ENCODE measurements around the gene PCBP4. TPM values are rescaled to one million over a fixed set of nuclear protein-coding genes. Genes with fewer than 3 reads are reported as not detected.

PCBP4 gene
- total RNA-seq, 1 experiment from 2014 or later: 26.4 TPM

GRCh38 chr3:51968170-51968775 is 1.0 kb upstream of the PCBP4 start:
- peaks cover 13% of the 10 kb centered on the region for H3K36me3 Mint-ChIP-seq (ENCODE audit: insufficient read depth, unreplicated experiment)
- intact Hi-C loops (cut with micrococcal nuclease): no loop called here
- H3K27ac Mint-ChIP-seq (ENCODE audit: low read depth, unreplicated experiment): no peak overlapping the region
- no peaks in the 10 kb centered on the region for H3K9me3 Mint-ChIP-seq (ENCODE audit: unreplicated experiment)
- no TSS peak for BruUV-seq (replicated peaks)
- ChIA-PET CTCF (interaction anchor here (0.6 to 3.0 kb wide), 6 partner anchors 15 to 469 kb away, joined by 3 to 22 read pairs (median 4); partner anchors contain the start of genes ACY1, PARP3 and RRP9), POLR2A (interaction anchor here (0.8 to 6.5 kb wide), 5 partner anchors 15 to 89 kb away, joined by 3 to 37 read pairs (median 5); partner anchors contain the start of genes ACY1, DUSP7, RPL29 and RRP9)
- peak overlapping the region; percentile 78 for H3K4me3 Mint-ChIP-seq (ENCODE audit: unreplicated experiment)
- TF ChIP-seq, protein P1, sequence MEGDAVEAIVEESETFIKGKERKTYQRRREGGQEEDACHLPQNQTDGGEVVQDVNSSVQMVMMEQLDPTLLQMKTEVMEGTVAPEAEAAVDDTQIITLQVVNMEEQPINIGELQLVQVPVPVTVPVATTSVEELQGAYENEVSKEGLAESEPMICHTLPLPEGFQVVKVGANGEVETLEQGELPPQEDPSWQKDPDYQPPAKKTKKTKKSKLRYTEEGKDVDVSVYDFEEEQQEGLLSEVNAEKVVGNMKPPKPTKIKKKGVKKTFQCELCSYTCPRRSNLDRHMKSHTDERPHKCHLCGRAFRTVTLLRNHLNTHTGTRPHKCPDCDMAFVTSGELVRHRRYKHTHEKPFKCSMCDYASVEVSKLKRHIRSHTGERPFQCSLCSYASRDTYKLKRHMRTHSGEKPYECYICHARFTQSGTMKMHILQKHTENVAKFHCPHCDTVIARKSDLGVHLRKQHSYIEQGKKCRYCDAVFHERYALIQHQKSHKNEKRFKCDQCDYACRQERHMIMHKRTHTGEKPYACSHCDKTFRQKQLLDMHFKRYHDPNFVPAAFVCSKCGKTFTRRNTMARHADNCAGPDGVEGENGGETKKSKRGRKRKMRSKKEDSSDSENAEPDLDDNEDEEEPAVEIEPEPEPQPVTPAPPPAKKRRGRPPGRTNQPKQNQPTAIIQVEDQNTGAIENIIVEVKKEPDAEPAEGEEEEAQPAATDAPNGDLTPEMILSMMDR (IDR thresholded peaks at IDR 0.05; ENCODE audit: unreplicated experiment): no peak
- no peak for DNase-seq (ENCODE audit: unreplicated experiment)
- H3K27me3 Mint-ChIP-seq (ENCODE audit: insufficient read depth, unreplicated experiment): no peaks in the 10 kb centered on the region
- peaks cover 10% of the 10 kb centered on the region for H3K4me1 Mint-ChIP-seq (ENCODE audit: insufficient read depth, unreplicated experiment)

DNA sequence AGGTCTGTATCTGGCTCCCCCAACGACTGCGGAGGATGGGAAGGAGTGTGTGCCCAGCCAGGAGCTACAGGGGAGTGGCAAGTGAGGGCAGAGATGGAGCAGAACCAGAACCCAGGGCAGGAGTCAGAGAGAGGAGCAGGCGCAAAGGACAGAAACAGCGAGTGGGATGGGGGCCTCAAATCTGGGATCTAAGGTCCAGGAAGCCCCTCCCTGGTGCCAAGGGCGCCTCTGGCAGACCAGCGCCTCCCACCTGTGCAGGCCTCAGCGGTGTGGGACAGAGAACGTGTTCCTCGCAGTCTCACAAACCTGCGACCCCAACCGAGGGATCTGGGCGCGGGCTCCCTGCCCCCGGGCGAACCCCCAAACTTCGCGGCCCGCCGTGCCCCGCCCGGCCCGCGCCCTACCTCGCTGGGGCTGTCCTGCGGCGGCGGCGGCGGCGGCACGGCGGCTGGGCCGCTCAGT is 301 bp downstream of the PCBP4 start:
- Mint-ChIP-seq H3K4me1 (ENCODE audit: insufficient read depth, unreplicated experiment) (peaks cover 10% of the 10 kb centered on the region), H3K27ac (ENCODE audit: low read depth, unreplicated experiment) (no peak overlapping the region), H3K27me3 (ENCODE audit: insufficient read depth, unreplicated experiment) (no peaks in the 10 kb centered on the region), H3K36me3 (ENCODE audit: insufficient read depth, unreplicated experiment) (peaks cover 13% of the 10 kb centered on the region), H3K9me3 (ENCODE audit: unreplicated experiment) (no peaks in the 10 kb centered on the region), H3K4me3 (ENCODE audit: unreplicated experiment) (peak overlapping the region; percentile 78)
- intact Hi-C loops (cut with micrococcal nuclease): no loop called here
- no TSS peak for BruUV-seq (replicated peaks)
- no peak for DNase-seq (ENCODE audit: unreplicated experiment)
- ChIA-PET POLR2A (interaction anchor here (0.6 to 6.5 kb wide), 6 partner anchors 15 to 1697 kb away, joined by 3 to 37 read pairs (median 4); partner anchors contain the start of genes ACY1, RPL29 and RRP9), CTCF (interaction anchor here (1.0 kb wide), 1 partner anchor 24 kb away, joined by 3 read pairs; no protein-coding TSS in a partner anchor)
- TF ChIP-seq, protein P1 (IDR thresholded peaks at IDR 0.05; ENCODE audit: unreplicated experiment): no peak

- no peaks in the 10 kb centered on the region for H3K9me3 Mint-ChIP-seq (ENCODE audit: unreplicated experiment)
- peaks cover 11% of the 10 kb centered on the region for H3K36me3 Mint-ChIP-seq (ENCODE audit: insufficient read depth, unreplicated experiment)
- H3K4me3 Mint-ChIP-seq (ENCODE audit: unreplicated experiment): peak overlapping the region; percentile 78
- intact Hi-C loops (cut with micrococcal nuclease): no loop called here
- POLR2A ChIA-PET: interaction anchor here (0.6 to 6.5 kb wide), 4 partner anchors 15 to 1697 kb away, joined by 4 to 37 read pairs (median 7); partner anchors contain the start of gene ACY1
- no peaks in the 10 kb centered on the region for H3K27me3 Mint-ChIP-seq (ENCODE audit: insufficient read depth, unreplicated experiment)
- H3K27ac Mint-ChIP-seq (ENCODE audit: low read depth, unreplicated experiment): peak overlapping the region; percentile 49
- CTCF ChIA-PET: no interaction called here
- peaks cover 10% of the 10 kb centered on the region for H3K4me1 Mint-ChIP-seq (ENCODE audit: insufficient read depth, unreplicated experiment)
- no peak for DNase-seq (ENCODE audit: unreplicated experiment)
- TF ChIP-seq, protein P1 (IDR thresholded peaks at IDR 0.05; ENCODE audit: unreplicated experiment): no peak
- BruUV-seq (replicated peaks): no TSS peak
Observed at GRCh38 chr3:51966486-51966885, 768 bp downstream of the PCBP4 start.

DNA sequence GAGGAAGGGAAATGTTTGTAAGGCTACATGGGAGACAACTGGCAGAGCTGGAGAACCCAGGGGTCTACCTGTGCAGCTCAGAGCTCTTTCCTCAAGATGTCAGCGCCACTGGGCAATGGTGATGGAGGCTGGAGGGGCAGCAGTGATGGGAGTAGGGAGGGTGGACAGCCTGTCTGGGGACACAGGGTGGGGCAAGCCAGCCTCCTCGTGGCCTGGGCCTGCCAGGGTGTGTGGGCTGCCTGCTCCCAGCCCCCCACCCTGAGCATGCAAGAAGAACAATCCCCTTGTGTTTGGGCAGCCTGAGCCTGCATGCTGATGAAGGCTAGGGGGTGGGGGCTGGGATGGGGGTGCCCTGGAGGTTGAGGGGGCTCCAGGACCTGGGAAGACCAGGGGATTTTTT is 1.2 kb downstream of the PCBP4 start:
- intact Hi-C loops (cut with micrococcal nuclease): no loop called here
- POLR2A ChIA-PET: interaction anchor here (2.3 to 6.5 kb wide), 2 partner anchors 17 to 23 kb away, joined by 10 to 37 read pairs; partner anchors contain the start of gene ACY1
- Mint-ChIP-seq H3K36me3 (ENCODE audit: insufficient read depth, unreplicated experiment) (peaks cover 7% of the 10 kb centered on the region), H3K4me3 (ENCODE audit: unreplicated experiment) (peak overlapping the region; percentile 78), H3K27ac (ENCODE audit: low read depth, unreplicated experiment) (peak overlapping the region; percentile 49), H3K4me1 (ENCODE audit: insufficient read depth, unreplicated experiment) (peaks cover 10% of the 10 kb centered on the region), H3K27me3 (ENCODE audit: insufficient read depth, unreplicated experiment) (no peaks in the 10 kb centered on the region), H3K9me3 (ENCODE audit: unreplicated experiment) (no peaks in the 10 kb centered on the region)
- BruUV-seq (replicated peaks): no TSS peak
- TF ChIP-seq, protein P1 (IDR thresholded peaks at IDR 0.05; ENCODE audit: unreplicated experiment): no peak
- DNase-seq (ENCODE audit: unreplicated experiment): no peak
- CTCF ChIA-PET: interaction anchor here (1.7 kb wide), 1 partner anchor 8 kb away, joined by 12 read pairs; the partner anchor contains the start of genes ABHD14A and ABHD14B
